ENCODE data around the gene KLK6. TPM values are rescaled to one million over a fixed set of nuclear protein-coding genes. Genes with fewer than 3 reads are reported as not detected.

KLK6 gene
- total RNA-seq, 1 experiment from 2014 or later: 1.5 TPM

GRCh38 chr19:51006406-51006805 lies 37.0 kb upstream of the KLK6 start:
- POLR2A ChIA-PET: no interaction called here
- Histone ChIP-seq H3K4me3 (ENCODE audit: low read depth, low read length) (no peak overlapping the region), H3K36me3 (ENCODE audit: control insufficient read depth, insufficient read depth, low read length) (no peaks in the 10 kb centered on the region), H3K9me3 (no peaks in the 10 kb centered on the region), H3K4me1 (no peaks in the 10 kb centered on the region), H3K27me3 (replicated peaks; ENCODE audit: control insufficient read depth, insufficient read depth, low read length) (no peaks in the 10 kb centered on the region; the same call in 1 of the 2 replicates)
- Mint-ChIP-seq H3K36me3 (ENCODE audit: insufficient read depth, unreplicated experiment) (no peaks in the 10 kb centered on the region), H3K4me1 (ENCODE audit: low read depth, unreplicated experiment) (no peaks in the 10 kb centered on the region), H3K4me3 (ENCODE audit: unreplicated experiment) (no peak overlapping the region), H3K27ac (ENCODE audit: unreplicated experiment) (no peak overlapping the region), H3K9me3 (ENCODE audit: unreplicated experiment) (no peaks in the 10 kb centered on the region), H3K27me3 (ENCODE audit: insufficient read depth, unreplicated experiment) (peaks cover 27% of the 10 kb centered on the region)
- TF ChIP-seq CTCF (IDR thresholded peaks at IDR 0.05; ENCODE audit: insufficient read depth in 1 of 2, low read depth in 1 of 2, low read length in 1 of 2, severe bottlenecking in 1 of 2, unreplicated experiment in 1 of 2): no peak
- CTCF ChIA-PET: no interaction called here
- intact Hi-C loops (cut with micrococcal nuclease; ENCODE audit: unreplicated experiment): no loop called here
- BruUV-seq (replicated peaks): no TSS peak
- no peak for DNase-seq

- ChIA-PET POLR2A (no interaction called here), CTCF (no interaction called here)
- no peak for TF ChIP-seq CTCF (IDR thresholded peaks at IDR 0.05; ENCODE audit: insufficient read depth in 1 of 2, low read depth in 1 of 2, low read length in 1 of 2, severe bottlenecking in 1 of 2, unreplicated experiment in 1 of 2)
- H3K4me3 ChIP-seq (ENCODE audit: low read depth, low read length): no peak overlapping the region
- BruUV-seq (replicated peaks): no TSS peak
- H3K4me1 ChIP-seq: no peaks in the 10 kb centered on the region
- H3K4me1 Mint-ChIP-seq (ENCODE audit: low read depth, unreplicated experiment): no peaks in the 10 kb centered on the region
- intact Hi-C loops (cut with micrococcal nuclease; ENCODE audit: unreplicated experiment): no loop called here
- H3K27ac Mint-ChIP-seq (ENCODE audit: unreplicated experiment): no peak overlapping the region
- H3K36me3 ChIP-seq (ENCODE audit: control insufficient read depth, insufficient read depth, low read length): no peaks in the 10 kb centered on the region
- H3K27me3 Mint-ChIP-seq (ENCODE audit: insufficient read depth, unreplicated experiment): peaks cover 21% of the 10 kb centered on the region
- no peaks in the 10 kb centered on the region for H3K36me3 Mint-ChIP-seq (ENCODE audit: insufficient read depth, unreplicated experiment)
- H3K9me3 Mint-ChIP-seq (ENCODE audit: unreplicated experiment): no peaks in the 10 kb centered on the region
- H3K4me3 Mint-ChIP-seq (ENCODE audit: unreplicated experiment): no peak overlapping the region
- DNase-seq: no peak
- no peaks in the 10 kb centered on the region for H3K27me3 ChIP-seq (replicated peaks; ENCODE audit: control insufficient read depth, insufficient read depth, low read length)
- no peaks in the 10 kb centered on the region for H3K9me3 ChIP-seq
Measured at GRCh38 chr19:51005248-51005647, 35.9 kb upstream of the KLK6 start.

- H3K9me3 Mint-ChIP-seq (ENCODE audit: unreplicated experiment): no peaks in the 10 kb centered on the region
- BruUV-seq (replicated peaks): no TSS peak
- no peak overlapping the region for H3K4me3 Mint-ChIP-seq (ENCODE audit: unreplicated experiment)
- H3K27ac Mint-ChIP-seq (ENCODE audit: unreplicated experiment): no peak overlapping the region
- no peaks in the 10 kb centered on the region for H3K27me3 ChIP-seq (replicated peaks; ENCODE audit: control insufficient read depth, insufficient read depth, low read length)
- no peaks in the 10 kb centered on the region for H3K4me1 ChIP-seq
- no peak overlapping the region for H3K4me3 ChIP-seq (ENCODE audit: low read depth, low read length)
- H3K9me3 ChIP-seq: no peaks in the 10 kb centered on the region
- no peaks in the 10 kb centered on the region for H3K4me1 Mint-ChIP-seq (ENCODE audit: low read depth, unreplicated experiment)
- intact Hi-C loops (cut with micrococcal nuclease; ENCODE audit: unreplicated experiment): no loop called here
- ChIA-PET POLR2A (no interaction called here), CTCF (no interaction called here)
- no peak for DNase-seq
- no peaks in the 10 kb centered on the region for H3K36me3 Mint-ChIP-seq (ENCODE audit: insufficient read depth, unreplicated experiment)
- TF ChIP-seq CTCF (IDR thresholded peaks at IDR 0.05; ENCODE audit: insufficient read depth in 1 of 2, low read depth in 1 of 2, low read length in 1 of 2, severe bottlenecking in 1 of 2, unreplicated experiment in 1 of 2): no peak
- H3K36me3 ChIP-seq (ENCODE audit: control insufficient read depth, insufficient read depth, low read length): no peaks in the 10 kb centered on the region
- peaks cover 13% of the 10 kb centered on the region for H3K27me3 Mint-ChIP-seq (ENCODE audit: insufficient read depth, unreplicated experiment)
Measured at GRCh38 chr19:51003316-51003715, 33.9 kb upstream of the KLK6 start.

Data from Caco-2 (cell line).